DND-41 (cell line): ENCODE data around the gene TAL1.

ENCODE experiments used
- ATAC-seq: fragments of 200-7000 bp; cut with Tn5 transposase; 3 replicates; pipeline ENCODE4 v1.9.1; 2021; ENCODE audit warnings: low read depth; ENCODE audit not compliant: insufficient read depth
- DNase-seq: peaks from one replicate; pipeline ENCODE4 v3.0.0-alpha.2; 2020
- H2AFZ ChIP-seq: 2 replicates; pipeline ENCODE4 v1.6.0; 2012; ENCODE audit warnings: low read depth, low read length
- H3K27ac ChIP-seq: 2 replicates; pipeline ENCODE4 v1.5.1; 2012; ENCODE audit warnings: low read length, inconsistent platforms
- H3K27me3 ChIP-seq: fragments of 200-600 bp; sonication (generic); 2 replicates; pipeline ENCODE4 v1.6.0; 2012; ENCODE audit warnings: low read length, mild to moderate bottlenecking, inconsistent platforms; ENCODE audit not compliant: insufficient read depth, poor library complexity
- H3K36me3 ChIP-seq: 2 replicates; pipeline ENCODE4 v1.5.1; 2012; ENCODE audit warnings: low read length, inconsistent platforms; ENCODE audit not compliant: insufficient read depth
- H3K4me1 ChIP-seq: 2 replicates; pipeline ENCODE4 v1.5.1; 2012; ENCODE audit warnings: mild to moderate bottlenecking, low read length; ENCODE audit not compliant: insufficient read depth
- H3K4me2 ChIP-seq: 2 replicates; pipeline ENCODE4 v1.6.0; 2012; ENCODE audit warnings: mild to moderate bottlenecking, moderate library complexity, low read length, inconsistent platforms; ENCODE audit not compliant: insufficient read depth
- H3K4me3 ChIP-seq, 2 experiments: fragments of 200-600 bp in 1 of 2; shearing (Covaris generic) in 1 of 2; 2 replicates each; pipeline ENCODE4 v1.5.1; 2012 to 2016; ENCODE audit warnings: inconsistent platforms in 2 of 2, low read length in 2 of 2, mild to moderate bottlenecking in 2 of 2, low read depth in 1 of 2, moderate library complexity in 1 of 2
- H3K79me2 ChIP-seq: 2 replicates; pipeline ENCODE4 v1.6.0; 2012; ENCODE audit warnings: low read length, inconsistent platforms; ENCODE audit not compliant: insufficient read depth
- H3K9ac ChIP-seq: 2 replicates; pipeline ENCODE4 v1.6.0; 2012; ENCODE audit warnings: low read depth, mild to moderate bottlenecking, inconsistent platforms, low read length, moderate library complexity
- H3K9me3 ChIP-seq: 2 replicates; pipeline ENCODE4 v1.5.1; 2012; ENCODE audit warnings: low read length, moderate library complexity, mild to moderate bottlenecking, inconsistent platforms; ENCODE audit not compliant: insufficient read depth, severe bottlenecking
- H4K20me1 ChIP-seq: 2 replicates; pipeline ENCODE4 v1.6.0; 2012; ENCODE audit warnings: low read length; ENCODE audit not compliant: insufficient read depth
- EZH2 ChIP-seq: IDR thresholded peaks from 3 replicates; pipeline ENCODE4 v1.6.1; 2012; ENCODE audit warnings: borderline replicate concordance, low read depth, mild to moderate bottlenecking, moderate library complexity, low read length, inconsistent platforms; ENCODE audit not compliant: severe bottlenecking
- TF ChIP-seq, protein P1 (sequence below): IDR thresholded peaks from 2 replicates; pipeline ENCODE4 v1.5.1; 2012; ENCODE audit warnings: borderline replicate concordance, low read length, moderate library complexity, mild to moderate bottlenecking; ENCODE audit not compliant: poor library complexity, severe bottlenecking; ENCODE audit errors: extremely low read depth

TAL1 gene

GRCh38 chr1:47214549-47214948 lies 17.5 kb downstream of the TAL1 start:
- no peak overlapping the region for H3K9ac ChIP-seq
- ATAC-seq, result no peak
- no peak overlapping the region for H3K27ac ChIP-seq
- H3K4me1 ChIP-seq, result no peaks in the 10 kb centered on the region
- no peak overlapping the region for H2AFZ ChIP-seq
- no peak for DNase-seq
- no peaks in the 10 kb centered on the region for H4K20me1 ChIP-seq
- H3K36me3 ChIP-seq, result no peaks in the 10 kb centered on the region
- no peak for TF ChIP-seq EZH2
- TF ChIP-seq, protein P1, sequence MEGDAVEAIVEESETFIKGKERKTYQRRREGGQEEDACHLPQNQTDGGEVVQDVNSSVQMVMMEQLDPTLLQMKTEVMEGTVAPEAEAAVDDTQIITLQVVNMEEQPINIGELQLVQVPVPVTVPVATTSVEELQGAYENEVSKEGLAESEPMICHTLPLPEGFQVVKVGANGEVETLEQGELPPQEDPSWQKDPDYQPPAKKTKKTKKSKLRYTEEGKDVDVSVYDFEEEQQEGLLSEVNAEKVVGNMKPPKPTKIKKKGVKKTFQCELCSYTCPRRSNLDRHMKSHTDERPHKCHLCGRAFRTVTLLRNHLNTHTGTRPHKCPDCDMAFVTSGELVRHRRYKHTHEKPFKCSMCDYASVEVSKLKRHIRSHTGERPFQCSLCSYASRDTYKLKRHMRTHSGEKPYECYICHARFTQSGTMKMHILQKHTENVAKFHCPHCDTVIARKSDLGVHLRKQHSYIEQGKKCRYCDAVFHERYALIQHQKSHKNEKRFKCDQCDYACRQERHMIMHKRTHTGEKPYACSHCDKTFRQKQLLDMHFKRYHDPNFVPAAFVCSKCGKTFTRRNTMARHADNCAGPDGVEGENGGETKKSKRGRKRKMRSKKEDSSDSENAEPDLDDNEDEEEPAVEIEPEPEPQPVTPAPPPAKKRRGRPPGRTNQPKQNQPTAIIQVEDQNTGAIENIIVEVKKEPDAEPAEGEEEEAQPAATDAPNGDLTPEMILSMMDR, result no peak
- no peak overlapping the region for H3K4me2 ChIP-seq
- no peaks in the 10 kb centered on the region for H3K9me3 ChIP-seq
- H3K27me3 ChIP-seq, result peaks cover 9% of the 10 kb centered on the region
- no peak overlapping the region for H3K4me3 ChIP-seq
- no peaks in the 10 kb centered on the region for H3K79me2 ChIP-seq

DNA sequence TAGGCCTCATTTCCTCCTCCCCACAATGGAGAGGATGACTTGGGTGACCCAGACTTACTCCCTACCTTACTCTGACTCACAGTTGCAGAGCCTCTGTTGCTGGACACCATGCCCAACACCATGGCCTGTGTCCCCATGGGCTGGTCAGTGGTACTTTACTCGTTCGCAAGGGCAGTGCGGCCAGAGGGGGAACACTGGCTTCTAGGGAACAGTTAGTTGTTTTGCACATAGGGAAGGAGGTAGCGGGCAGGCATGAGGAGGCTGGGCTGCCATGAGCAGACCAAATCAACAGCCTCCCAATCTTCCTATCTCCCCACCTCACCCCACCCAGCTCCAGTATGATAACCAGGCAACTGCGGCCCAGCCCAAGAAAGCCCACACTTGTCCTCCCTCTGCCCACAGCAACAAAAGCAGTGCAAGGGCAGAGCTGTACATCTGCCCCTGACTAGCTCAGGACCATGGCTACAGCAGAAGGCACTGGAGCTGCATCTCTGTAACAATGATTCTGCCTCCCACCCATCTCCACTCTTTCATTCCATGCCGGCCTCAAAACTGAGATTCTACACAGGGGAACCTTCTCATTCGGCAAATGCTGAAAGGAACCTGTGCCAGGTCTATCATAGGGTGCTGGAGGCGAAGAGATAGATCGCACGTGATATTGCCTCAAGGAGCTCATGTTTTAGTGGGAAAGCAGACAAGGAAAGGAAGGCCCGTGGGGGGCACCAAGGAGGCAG lies 18.6 kb downstream of the TAL1 start:
- Histone ChIP-seq H3K36me3 (no peaks in the 10 kb centered on the region), H2AFZ (no peak overlapping the region), H3K9ac (no peak overlapping the region), H3K4me3 (no peak overlapping the region), H4K20me1 (no peaks in the 10 kb centered on the region), H3K4me2 (no peak overlapping the region), H3K9me3 (no peaks in the 10 kb centered on the region), H3K27me3 (peaks cover 9% of the 10 kb centered on the region), H3K4me1 (no peaks in the 10 kb centered on the region), H3K79me2 (no peaks in the 10 kb centered on the region), H3K27ac (no peak overlapping the region)
- ATAC-seq (no peak), DNase-seq (no peak)
- no peak for TF ChIP-seq EZH2
- TF ChIP-seq, protein P1, result no peak

GRCh38 chr1:47212636-47213229 lies 19.3 kb downstream of the TAL1 start:
- Histone ChIP-seq H3K4me3 (no peak overlapping the region), H3K79me2 (no peaks in the 10 kb centered on the region), H3K27ac (no peak overlapping the region), H2AFZ (no peak overlapping the region), H3K4me1 (no peaks in the 10 kb centered on the region), H4K20me1 (no peaks in the 10 kb centered on the region), H3K4me2 (no peak overlapping the region), H3K9me3 (no peaks in the 10 kb centered on the region), H3K36me3 (no peaks in the 10 kb centered on the region), H3K27me3 (peaks cover 9% of the 10 kb centered on the region), H3K9ac (no peak overlapping the region)
- ATAC-seq (no peak), DNase-seq (no peak)
- no peak for TF ChIP-seq EZH2
- TF ChIP-seq, protein P1, result no peak
